Mesendoderm (in vitro differentiated cells): ENCODE results near the gene RNU1-1.
"Not testable (repeated sequence)": the region's sequence is repeated elsewhere in the genome, so short reads cannot be mapped to it uniquely, and the experiment has no call there.

Experiments used
- DNase-seq: peaks from one replicate; pipeline ENCODE4 v3.0.0; 2013
- H2AK5ac ChIP-seq: 2 replicates; pipeline ENCODE4 v1.6.1; 2013; ENCODE audit warnings: low read length, inconsistent platforms
- H2BK120ac ChIP-seq: 2 replicates; pipeline ENCODE4 v1.6.1; 2013; ENCODE audit warnings: low read depth, mild to moderate bottlenecking, low read length, moderate library complexity, mixed read lengths
- H2BK15ac ChIP-seq: replicated peaks from 2 replicates; pipeline ENCODE4 v1.6.1; 2013; ENCODE audit warnings: low read depth, mild to moderate bottlenecking, moderate library complexity
- H2BK5ac ChIP-seq: 2 replicates; pipeline ENCODE4 v1.6.1; 2013; ENCODE audit warnings: low read length, inconsistent platforms
- H3K18ac ChIP-seq: 2 replicates; pipeline ENCODE4 v1.6.1; 2013; ENCODE audit warnings: mild to moderate bottlenecking, low read length, mixed read lengths
- H3K23ac ChIP-seq: one replicate; pipeline ENCODE4 v1.6.1; 2013; ENCODE audit warnings: low read length
- H3K27ac ChIP-seq: 2 replicates; pipeline ENCODE4 v1.5.1; 2013; ENCODE audit warnings: low read depth, mild to moderate bottlenecking, inconsistent platforms, low read length, moderate library complexity
- H3K27me3 ChIP-seq: 2 replicates; pipeline ENCODE4 v1.6.1; 2013; ENCODE audit warnings: low read length, control low read depth, mild to moderate bottlenecking, inconsistent platforms; ENCODE audit not compliant: insufficient read depth, poor library complexity
- H3K36me3 ChIP-seq: 2 replicates; pipeline ENCODE4 v1.6.1; 2013; ENCODE audit warnings: low read length, inconsistent platforms; ENCODE audit not compliant: control insufficient read depth, insufficient read depth
- H3K4ac ChIP-seq: one replicate; pipeline ENCODE4 v1.6.1; 2013; ENCODE audit warnings: low read depth, mild to moderate bottlenecking, low read length, moderate library complexity
- H3K4me1 ChIP-seq: 2 replicates; pipeline ENCODE4 v1.6.1; 2013; ENCODE audit warnings: low read depth, low read length, inconsistent platforms; ENCODE audit not compliant: control insufficient read depth
- H3K4me2 ChIP-seq: 2 replicates; pipeline ENCODE4 v1.6.1; 2013; ENCODE audit warnings: low read length
- H3K4me3 ChIP-seq: 2 replicates; pipeline ENCODE4 v1.5.1; 2013; ENCODE audit warnings: mild to moderate bottlenecking, low read length
- H3K56ac ChIP-seq: one replicate; pipeline ENCODE4 v1.6.1; 2013; ENCODE audit warnings: low read length
- H3K79me1 ChIP-seq: 2 replicates; pipeline ENCODE4 v1.6.1; 2013; ENCODE audit warnings: low read length, inconsistent platforms
- H3K79me2 ChIP-seq: 2 replicates; pipeline ENCODE4 v1.6.1; 2013; ENCODE audit warnings: mild to moderate bottlenecking, low read length; ENCODE audit not compliant: control insufficient read depth, insufficient read depth
- H3K9ac ChIP-seq: 2 replicates; pipeline ENCODE4 v1.6.1; 2013; ENCODE audit warnings: low read length, inconsistent platforms
- H4K5ac ChIP-seq: one replicate; pipeline ENCODE4 v1.6.1; 2013; ENCODE audit warnings: low read length
- H4K8ac ChIP-seq: one replicate; pipeline ENCODE4 v1.6.1; 2013; ENCODE audit warnings: low read depth, mild to moderate bottlenecking, control low read depth, low read length, moderate library complexity
- WGBS: extraction: QIAGEN DNeasy Blood & Tissue Kit; methylation state at CpG from one replicate; pipeline ENCODE4 v1.1.7; 2013; ENCODE audit warnings: low lambda C conversion rate, missing lambda C conversion rate; ENCODE audit not compliant: insufficient coverage; ENCODE audit errors: extremely low coverage; 5-methylcytosine and 5-hydroxymethylcytosine counted together

RNU1-1 gene

GRCh38 chr1:16553244-16553643 lies 39.2 kb upstream of the RNU1-1 start:
- H2AK5ac ChIP-seq, H3K18ac ChIP-seq, H4K5ac ChIP-seq, H3K79me2 ChIP-seq, H3K4ac ChIP-seq, H2BK120ac ChIP-seq, H3K4me2 ChIP-seq, DNase-seq, H3K4me3 ChIP-seq, H3K36me3 ChIP-seq, H3K27ac ChIP-seq, H3K23ac ChIP-seq, H3K9ac ChIP-seq, H3K79me1 ChIP-seq, H3K56ac ChIP-seq, H2BK15ac ChIP-seq, H3K4me1 ChIP-seq, H3K27me3 ChIP-seq, H2BK5ac ChIP-seq, H4K8ac ChIP-seq: not testable (repeated sequence)
- no CpG with 5 or more reads among the region's 11 CpGs for WGBS

DNA sequence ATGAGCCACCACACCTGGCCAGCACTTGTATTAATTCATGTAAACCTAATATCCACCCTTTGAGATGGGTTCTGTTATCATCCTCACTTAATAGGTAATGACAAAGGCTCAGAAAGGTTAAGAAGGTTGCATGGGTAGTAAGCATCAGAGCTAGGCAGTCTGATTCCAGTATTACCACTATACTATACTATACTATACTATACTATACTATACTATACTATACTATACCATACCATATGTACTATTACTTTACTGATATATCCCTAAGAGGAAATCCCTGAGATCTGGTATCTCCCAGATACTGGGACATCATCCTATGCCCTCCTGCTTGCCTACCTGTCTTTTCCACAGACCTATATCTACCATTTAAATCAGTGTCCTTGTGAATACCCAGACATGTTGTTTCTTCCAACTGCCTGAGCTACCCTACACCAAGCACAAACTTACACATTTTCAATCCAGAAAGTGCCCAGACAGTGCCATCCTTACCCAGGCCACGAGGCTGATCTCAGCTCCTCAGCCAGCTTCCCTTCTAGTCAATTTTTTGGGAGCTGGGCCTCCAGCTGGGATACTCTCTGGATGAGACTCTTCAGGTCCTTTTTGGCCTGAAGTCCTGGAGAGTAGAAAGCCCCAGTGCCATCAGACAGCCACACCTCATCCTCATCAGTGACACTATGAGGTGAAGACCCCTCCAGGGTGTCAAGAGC lies 36.3 kb upstream of the RNU1-1 start:
- H3K36me3 ChIP-seq, H4K5ac ChIP-seq, H3K4me1 ChIP-seq, H3K79me1 ChIP-seq, H2BK15ac ChIP-seq, H3K79me2 ChIP-seq, H2AK5ac ChIP-seq, H2BK5ac ChIP-seq, H3K9ac ChIP-seq, H3K18ac ChIP-seq, H3K4me3 ChIP-seq, H3K27me3 ChIP-seq, H2BK120ac ChIP-seq, H3K4me2 ChIP-seq, H3K56ac ChIP-seq, H3K23ac ChIP-seq, H3K27ac ChIP-seq, H3K4ac ChIP-seq, DNase-seq, H4K8ac ChIP-seq: not testable (repeated sequence)
- WGBS: no CpG with 5 or more reads among the region's 1 CpG

DNA sequence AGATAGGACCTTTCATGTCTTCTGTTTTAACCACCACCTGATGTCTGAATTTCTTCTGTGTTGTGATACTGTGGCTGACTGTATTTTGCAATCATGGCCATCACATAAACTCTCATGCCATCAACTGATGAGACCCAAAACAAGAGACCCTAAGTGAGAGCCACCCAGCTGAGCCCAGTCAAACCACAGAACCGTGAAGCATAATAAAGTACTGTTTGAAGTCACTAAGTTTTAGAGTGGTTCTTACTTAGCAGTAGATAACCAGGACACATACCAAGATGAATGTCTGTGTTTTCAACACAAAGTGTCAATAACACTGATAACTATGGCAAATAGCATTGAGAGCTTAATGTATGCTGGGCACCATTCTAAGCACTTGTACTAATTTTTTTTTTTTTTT lies 35.5 kb upstream of the RNU1-1 start:
- not testable (repeated sequence) for H3K4ac ChIP-seq, H3K36me3 ChIP-seq, H3K18ac ChIP-seq, H3K4me2 ChIP-seq, H2BK5ac ChIP-seq, H2BK15ac ChIP-seq, H2BK120ac ChIP-seq, H2AK5ac ChIP-seq, DNase-seq, H3K79me2 ChIP-seq, H4K8ac ChIP-seq, H3K4me1 ChIP-seq, H3K27me3 ChIP-seq, H3K56ac ChIP-seq, H3K9ac ChIP-seq, H3K79me1 ChIP-seq, H3K4me3 ChIP-seq, H3K27ac ChIP-seq, H4K5ac ChIP-seq, H3K23ac ChIP-seq
- WGBS: no CpG with 5 or more reads among the region's 1 CpG

DNA sequence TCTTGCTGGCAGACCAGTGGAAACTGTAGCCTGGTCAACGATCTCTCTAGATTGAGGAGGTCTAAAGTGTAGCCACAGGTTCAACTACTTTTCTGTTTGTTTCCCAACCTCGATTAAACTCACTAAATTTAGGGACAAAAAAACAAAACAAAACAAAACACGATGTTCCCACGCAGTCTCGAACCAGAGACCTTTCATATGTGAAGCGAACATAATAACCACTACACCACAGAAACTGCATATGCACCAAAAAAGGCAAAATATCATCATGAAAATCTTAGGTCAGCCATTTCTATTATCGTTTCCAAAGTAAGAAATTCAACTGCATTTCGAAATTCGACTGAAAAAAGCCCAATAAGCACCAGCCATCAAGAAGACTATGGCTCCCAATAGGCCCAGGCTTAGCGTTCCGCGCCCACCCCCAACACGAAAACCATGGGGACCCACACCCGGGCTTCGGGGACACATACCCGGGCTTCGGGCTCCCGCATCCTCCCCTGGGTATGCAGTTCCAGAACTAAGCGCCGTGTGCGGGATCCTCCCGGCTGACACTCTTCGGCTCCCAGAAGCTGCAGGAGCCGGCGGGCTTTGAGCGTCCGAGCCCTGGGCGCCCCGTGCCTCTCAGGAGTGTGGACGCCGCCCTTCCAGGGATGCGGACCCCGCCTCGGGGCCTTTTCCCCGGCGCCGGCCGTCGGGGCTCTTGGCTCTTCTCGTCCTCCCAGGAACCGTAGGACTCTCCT lies 33.6 kb upstream of the RNU1-1 start:
- H3K36me3 ChIP-seq, H3K27me3 ChIP-seq, H3K27ac ChIP-seq, H3K4me2 ChIP-seq, H3K4me3 ChIP-seq, H3K79me2 ChIP-seq, H2BK120ac ChIP-seq, H4K5ac ChIP-seq, H3K79me1 ChIP-seq, H4K8ac ChIP-seq, H2BK15ac ChIP-seq, H2AK5ac ChIP-seq, DNase-seq, H2BK5ac ChIP-seq, H3K23ac ChIP-seq, H3K56ac ChIP-seq, H3K4ac ChIP-seq, H3K18ac ChIP-seq, H3K4me1 ChIP-seq, H3K9ac ChIP-seq: not testable (repeated sequence)
- WGBS: no CpG with 5 or more reads among the region's 41 CpGs

GRCh38 chr1:16545682-16546095 lies 31.6 kb upstream of the RNU1-1 start:
- H4K5ac ChIP-seq, H3K23ac ChIP-seq, H3K18ac ChIP-seq, H3K27ac ChIP-seq, H2AK5ac ChIP-seq, H3K36me3 ChIP-seq, H3K4me3 ChIP-seq, H3K27me3 ChIP-seq, H2BK15ac ChIP-seq, H3K4ac ChIP-seq, H4K8ac ChIP-seq, H3K9ac ChIP-seq, H3K4me1 ChIP-seq, H2BK120ac ChIP-seq, H3K56ac ChIP-seq, H3K79me1 ChIP-seq, H2BK5ac ChIP-seq, H3K4me2 ChIP-seq, H3K79me2 ChIP-seq: not testable (repeated sequence)
- DNase-seq: peak; percentile 75
- WGBS: no CpG with 5 or more reads among the region's 16 CpGs
